Panc1 (cell line): ENCODE results near the gene DPT. TPM values are rescaled to one million over a fixed set of nuclear protein-coding genes. Genes with fewer than 3 reads are reported as not detected.

Experiments used
- ATAC-seq: fragments of 200-7000 bp; cut with Tn5 transposase; 2 replicates; pipeline ENCODE4 v1.9.1; 2020; ENCODE audit warnings: mild to moderate bottlenecking, moderate library complexity
- BruUV-seq: library from RNA; stranded (reverse); fragments of 400-500 nt; replicated peaks from 2 replicates; lab custom pipeline; 2021; lab: Mats Ljungman, UMichigan
- CTCF ChIA-PET: fragments of 300-600 bp; sonication (Branson Sonifier 250); formaldehyde crosslinking; loops from one replicate; lab custom pipeline; 2022; ENCODE audit warnings: antibody characterized with exemption; lab: Charles Lee
- POLR2A ChIA-PET: fragments of 300-600 bp; sonication (Branson Sonifier 250); formaldehyde crosslinking; loops from one replicate; lab custom pipeline; 2022; ENCODE audit warnings: antibody characterized with exemption; lab: Charles Lee
- DNase-seq: peaks from one replicate; pipeline ENCODE4 v3.0.0-alpha.2; 2010; ENCODE audit warnings: low read depth, low spot score
- H3K27ac ChIP-seq: 2 replicates; pipeline ENCODE4 v1.5.1; 2011; ENCODE audit warnings: mild to moderate bottlenecking, low read length, inconsistent platforms
- H3K27me3 ChIP-seq: fragments of 200-500 bp; sonication (Bioruptor generic); 2 replicates; pipeline ENCODE4 v1.6.0; 2014; ENCODE audit warnings: low read length, inconsistent platforms; ENCODE audit not compliant: control insufficient read depth, insufficient read depth
- H3K36me3 ChIP-seq: fragments of 200-500 bp; sonication (Bioruptor generic); 2 replicates; pipeline ENCODE4 v1.5.1; 2014; ENCODE audit warnings: inconsistent platforms, mild to moderate bottlenecking, low read length, moderate library complexity; ENCODE audit not compliant: control insufficient read depth, insufficient read depth
- H3K4me1 ChIP-seq: 2 replicates; pipeline ENCODE4 v1.5.1; 2011; ENCODE audit warnings: inconsistent platforms, mild to moderate bottlenecking, low read length, moderate library complexity; ENCODE audit not compliant: control insufficient read depth, insufficient read depth
- H3K4me3 ChIP-seq, 2 experiments: 2 replicates each; pipeline ENCODE4 v1.5.1; 2011 to 2012; ENCODE audit warnings: low read depth in 2 of 2, low read length in 2 of 2, mild to moderate bottlenecking in 2 of 2, inconsistent platforms in 1 of 2, moderate library complexity in 1 of 2
- H3K9me3 ChIP-seq: fragments of 200-500 bp; sonication (Bioruptor generic); 2 replicates; pipeline ENCODE4 v1.5.1; 2014; ENCODE audit warnings: low read depth, mild to moderate bottlenecking, inconsistent platforms, low read length, moderate library complexity; ENCODE audit not compliant: control insufficient read depth, insufficient read depth
- CTCF ChIP-seq: fragments of 450-650 bp; IDR thresholded peaks from 2 replicates; pipeline ENCODE4 v1.5.1; 2017; ENCODE audit warnings: mild to moderate bottlenecking
- POLR2AphosphoS5 ChIP-seq: IDR thresholded peaks from 2 replicates; pipeline ENCODE4 v1.6.1; 2012; ENCODE audit warnings: mild to moderate bottlenecking, low read depth, low read length, moderate library complexity
- REST ChIP-seq, 2 experiments: IDR thresholded peaks; 2 replicates each; pipeline ENCODE4 v1.6.1; 2011 to 2012; ENCODE audit warnings: low read depth in 2 of 2, control low read depth in 1 of 2, low read length in 1 of 2, mild to moderate bottlenecking in 1 of 2, moderate library complexity in 1 of 2; ENCODE audit not compliant: insufficient read depth in 1 of 2
- SIN3A ChIP-seq: IDR thresholded peaks from 2 replicates; pipeline ENCODE4 v1.6.1; 2012; ENCODE audit warnings: low read depth, mild to moderate bottlenecking, low read length, moderate library complexity, borderline replicate concordance; ENCODE audit not compliant: insufficient read depth
- TCF7L2 ChIP-seq: IDR thresholded peaks from 2 replicates; pipeline ENCODE4 v1.6.1; 2011; ENCODE audit warnings: mild to moderate bottlenecking, low read depth, low read length, inconsistent platforms
- in situ Hi-C: cut with HindIII; loops from 2 replicates; pipeline ENCODE4 v1.10.0; 2016; ENCODE audit warnings: low sequenced_read_pairs, low pct_unique_long_range_greater_than_20kb
- intact Hi-C: fragments of 100-400 bp; cut with micrococcal nuclease; formaldehyde crosslinking; loops from one replicate; pipeline ENCODE4 v1.10.0; 2022; ENCODE audit not compliant: unreplicated experiment
- total RNA-seq: library from RNA; stranded (reverse); gene quantifications from one replicate; pipeline ENCODE4 v1.2.1, GENCODE V29; 2021; ENCODE audit not compliant: unreplicated experiment

The DPT gene
- total RNA-seq, 1 experiment from 2014 or later = not detected

- no peak for TF ChIP-seq CTCF
- no peak for TF ChIP-seq POLR2AphosphoS5
- TF ChIP-seq REST (IDR thresholded peaks at IDR 0.05; ENCODE audit: insufficient read depth in 1 of 2, low read depth in 2 of 2, low read length in 1 of 2) = no peak
- TF ChIP-seq SIN3A = no peak
- TF ChIP-seq TCF7L2 = no peak
- CTCF ChIA-PET = no interaction called here
- Histone ChIP-seq H3K9me3 (no peaks in the 10 kb centered on the region), H3K4me1 (no peaks in the 10 kb centered on the region), H3K4me3 (no peak overlapping the region), H3K36me3 (no peaks in the 10 kb centered on the region), H3K27me3 (no peaks in the 10 kb centered on the region), H3K27ac (no peak overlapping the region)
- in situ Hi-C loops = no loop called here
- intact Hi-C loops = no loop called here
- POLR2A ChIA-PET = no interaction called here
- no TSS peak for BruUV-seq
- ATAC-seq (no peak), DNase-seq (no peak)
Observed at GRCh38 chr1:168689726-168690602, 39.0 kb downstream of the DPT start.

GRCh38 chr1:168689327-168689657, 39.7 kb downstream of the DPT start:
- no peaks in the 10 kb centered on the region for H3K27me3 ChIP-seq
- H3K9me3 ChIP-seq = no peaks in the 10 kb centered on the region
- H3K4me1 ChIP-seq = no peaks in the 10 kb centered on the region
- in situ Hi-C loops = no loop called here
- CTCF ChIA-PET = no interaction called here
- no peak for TF ChIP-seq TCF7L2
- no peak for TF ChIP-seq POLR2AphosphoS5
- no peak for TF ChIP-seq CTCF
- no peak for TF ChIP-seq REST (IDR thresholded peaks at IDR 0.05; ENCODE audit: insufficient read depth in 1 of 2, low read depth in 2 of 2, low read length in 1 of 2)
- no peak for TF ChIP-seq SIN3A
- DNase-seq = no peak
- intact Hi-C loops = no loop called here
- H3K36me3 ChIP-seq = no peaks in the 10 kb centered on the region
- BruUV-seq = no TSS peak
- no peak overlapping the region for H3K27ac ChIP-seq
- ATAC-seq = no peak
- H3K4me3 ChIP-seq = no peak overlapping the region
- POLR2A ChIA-PET = no interaction called here
